ENCODE data around the gene PLCD3. TPM values are rescaled to one million over a fixed set of nuclear protein-coding genes. Genes with fewer than 3 reads are reported as not detected.

PLCD3 gene
- total and polyA plus RNA-seq, 2 donors (not counting 1 experiment from before 2014, with no cell fraction given), result 32.8 to 59.8 TPM

DNA sequence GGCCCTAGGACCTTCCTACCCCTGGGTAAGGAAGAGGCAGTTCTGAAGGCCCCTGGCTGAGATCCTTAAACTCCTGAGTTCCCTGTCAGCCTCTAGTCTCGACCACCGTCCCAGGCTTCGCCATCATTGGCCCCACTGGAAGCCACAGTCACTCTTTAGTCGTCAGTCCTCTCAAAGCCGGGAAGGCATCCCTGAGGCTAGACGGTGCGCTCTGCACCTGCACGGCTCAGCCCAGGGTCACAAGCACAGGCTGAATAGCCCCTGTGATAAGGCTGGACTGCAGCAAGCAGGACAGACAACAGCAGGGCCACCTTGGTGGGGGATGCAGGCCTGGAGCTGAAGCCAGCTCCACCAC is 12.7 kb upstream of the PLCD3 start:
- H3K9me3 ChIP-seq (ENCODE audit: control insufficient read depth, insufficient read depth, low read depth, low read length), result no peaks in the 10 kb centered on the region
- no peak overlapping the region for H3K4me3 ChIP-seq (replicated peaks in 1 of 4; ENCODE audit: control extremely low read depth in 1 of 4, insufficient read depth in 1 of 4, low read depth in 3 of 4, low read length in 4 of 4)
- no peaks in the 10 kb centered on the region for H4K20me1 ChIP-seq (ENCODE audit: control insufficient read depth, extremely low read depth, insufficient read depth, low read length)
- no peaks in the 10 kb centered on the region for H3K36me3 ChIP-seq (ENCODE audit: control insufficient read depth, insufficient read depth, low read length)
- peaks cover 11% of the 10 kb centered on the region for H3K4me1 ChIP-seq (ENCODE audit: control insufficient read depth, extremely low read depth, insufficient read depth, low read length)
- peak overlapping the region; percentile 58 for H3K9ac ChIP-seq (ENCODE audit: insufficient read depth, low read length)
- no peaks in the 10 kb centered on the region for H3K27me3 ChIP-seq (ENCODE audit: control insufficient read depth, insufficient read depth, low read length)
- peak overlapping the region; percentile 23 for H3K4me2 ChIP-seq (ENCODE audit: extremely low read depth, insufficient read depth, low read length)
- H3K27ac ChIP-seq (ENCODE audit: insufficient read depth, low read length), result peak overlapping the region; percentile 80
- TF ChIP-seq CTCF (conservative IDR thresholded peaks at IDR 0.05 in 1 of 2, IDR thresholded peaks at IDR 0.05 in 1 of 2; ENCODE audit: low read depth in 1 of 2, low read length in 2 of 2), result no peak
- no peak for TF ChIP-seq EZH2 (IDR thresholded peaks at IDR 0.05; ENCODE audit: low read length, missing control alignments)
- no peak for DNase-seq (ENCODE audit: low read depth in 2 of 2)
- H3K79me2 ChIP-seq (ENCODE audit: control insufficient read depth, insufficient read depth, low read length), result peaks cover 15% of the 10 kb centered on the region
- no peak overlapping the region for H2AFZ ChIP-seq (ENCODE audit: low read length)

DNA sequence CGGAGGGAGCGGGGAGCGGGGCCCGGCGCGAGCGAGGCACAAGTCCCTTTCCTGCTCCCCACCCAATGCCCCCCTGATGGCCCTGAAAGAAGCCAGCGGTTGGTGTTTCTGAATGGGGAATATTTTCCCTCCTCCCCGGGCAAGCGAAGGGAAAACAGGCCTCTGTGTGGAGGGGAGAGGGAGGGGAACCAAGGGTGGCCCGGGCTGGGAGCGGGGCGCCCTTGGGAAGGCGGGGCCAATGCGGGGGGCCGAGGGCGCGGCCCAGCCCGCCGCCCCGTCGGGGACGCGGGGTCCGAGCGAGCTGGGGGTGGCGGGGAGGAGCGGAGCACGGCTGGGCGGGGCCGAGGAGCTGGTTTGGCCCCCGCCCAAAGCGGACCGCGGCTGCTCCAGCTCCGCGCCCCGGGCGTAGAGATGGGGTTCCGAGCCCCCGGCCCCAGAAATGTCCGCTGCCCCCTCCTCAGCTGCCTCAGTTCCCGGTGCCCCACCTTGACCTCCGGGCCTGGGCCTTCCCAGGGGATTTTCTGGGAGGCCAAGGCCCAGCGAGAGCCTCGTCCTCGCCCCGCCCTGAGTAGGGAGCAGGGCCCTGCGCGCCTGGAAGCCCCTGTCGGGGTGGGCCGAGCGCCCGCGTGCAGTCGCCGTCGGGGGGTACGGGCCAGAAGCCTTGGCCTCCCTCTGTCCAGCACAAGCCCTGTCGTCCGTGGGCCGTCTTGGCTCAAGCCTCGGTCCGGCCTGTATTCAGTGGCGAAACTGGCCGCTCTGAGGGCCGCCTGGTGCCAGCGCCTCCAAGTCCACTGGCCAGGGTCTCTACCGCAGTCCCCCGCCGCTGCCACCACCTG is 12.1 kb upstream of the PLCD3 start:
- Histone ChIP-seq H2AFZ (ENCODE audit: low read length) (no peak overlapping the region), H3K4me3 (replicated peaks in 1 of 4; ENCODE audit: control extremely low read depth in 1 of 4, insufficient read depth in 1 of 4, low read depth in 3 of 4, low read length in 4 of 4) (peak overlapping the region; percentile 15 to 52 (median 36)), H3K36me3 (ENCODE audit: control insufficient read depth, insufficient read depth, low read length) (no peaks in the 10 kb centered on the region), H3K79me2 (ENCODE audit: control insufficient read depth, insufficient read depth, low read length) (peaks cover 9% of the 10 kb centered on the region), H3K9me3 (ENCODE audit: control insufficient read depth, insufficient read depth, low read depth, low read length) (no peaks in the 10 kb centered on the region), H3K27ac (ENCODE audit: insufficient read depth, low read length) (peak overlapping the region; percentile 80), H3K9ac (ENCODE audit: insufficient read depth, low read length) (peak overlapping the region; percentile 58), H3K4me2 (ENCODE audit: extremely low read depth, insufficient read depth, low read length) (peak overlapping the region; percentile 88), H3K27me3 (ENCODE audit: control insufficient read depth, insufficient read depth, low read length) (no peaks in the 10 kb centered on the region), H4K20me1 (ENCODE audit: control insufficient read depth, extremely low read depth, insufficient read depth, low read length) (no peaks in the 10 kb centered on the region), H3K4me1 (ENCODE audit: control insufficient read depth, extremely low read depth, insufficient read depth, low read length) (peaks cover 11% of the 10 kb centered on the region)
- DNase-seq (ENCODE audit: low read depth in 2 of 2), result no peak
- no peak for TF ChIP-seq EZH2 (IDR thresholded peaks at IDR 0.05; ENCODE audit: low read length, missing control alignments)
- TF ChIP-seq CTCF (conservative IDR thresholded peaks at IDR 0.05 in 1 of 2, IDR thresholded peaks at IDR 0.05 in 1 of 2; ENCODE audit: low read depth in 1 of 2, low read length in 2 of 2), result no peak

- H4K20me1 ChIP-seq (ENCODE audit: control insufficient read depth, extremely low read depth, insufficient read depth, low read length), result no peaks in the 10 kb centered on the region
- TF ChIP-seq CTCF (conservative IDR thresholded peaks at IDR 0.05 in 1 of 2, IDR thresholded peaks at IDR 0.05 in 1 of 2; ENCODE audit: low read depth in 1 of 2, low read length in 2 of 2) (no peak), EZH2 (IDR thresholded peaks at IDR 0.05; ENCODE audit: low read length, missing control alignments) (no peak)
- H3K4me1 ChIP-seq (ENCODE audit: control insufficient read depth, extremely low read depth, insufficient read depth, low read length), result peaks cover 11% of the 10 kb centered on the region
- H2AFZ ChIP-seq (ENCODE audit: low read length), result peak overlapping the region; percentile 1
- H3K27ac ChIP-seq (ENCODE audit: insufficient read depth, low read length), result peak overlapping the region; percentile 80
- H3K36me3 ChIP-seq (ENCODE audit: control insufficient read depth, insufficient read depth, low read length), result no peaks in the 10 kb centered on the region
- peak overlapping the region; percentile 15 to 52 (median 36) for H3K4me3 ChIP-seq (replicated peaks in 1 of 4; ENCODE audit: control extremely low read depth in 1 of 4, insufficient read depth in 1 of 4, low read depth in 3 of 4, low read length in 4 of 4)
- peak; percentile 72 to 94 for DNase-seq (ENCODE audit: low read depth in 2 of 2)
- peaks cover 3% of the 10 kb centered on the region for H3K79me2 ChIP-seq (ENCODE audit: control insufficient read depth, insufficient read depth, low read length)
- no peaks in the 10 kb centered on the region for H3K27me3 ChIP-seq (ENCODE audit: control insufficient read depth, insufficient read depth, low read length)
- H3K9ac ChIP-seq (ENCODE audit: insufficient read depth, low read length), result peak overlapping the region; percentile 58
- H3K4me2 ChIP-seq (ENCODE audit: extremely low read depth, insufficient read depth, low read length), result peak overlapping the region; percentile 88
- no peaks in the 10 kb centered on the region for H3K9me3 ChIP-seq (ENCODE audit: control insufficient read depth, insufficient read depth, low read depth, low read length)
Observed at GRCh38 chr17:45143767-45144198, 11.5 kb upstream of the PLCD3 start.
